Measurements from ENCODE around the gene TUBB3.
"Not testable (repeated sequence)": the region's sequence is repeated elsewhere in the genome, so short reads cannot be mapped to it uniquely, and the experiment has no call there.

TUBB3 gene

GRCh38 chr16:89922884-89923639 lies at the start of gene TUBB3:
TSS of gene TUBB3 (plus strand) at chr16:89923342. CDS start at chr16:89923402, 60 bp downstream.
- in situ Hi-C loops (cut with MboI; ENCODE audit: low sequenced_read_pairs): no loop called here

GRCh38 chr16:89873972-89874689 lies 49.0 kb upstream of the TUBB3 start:
- in situ Hi-C loops (cut with MboI; ENCODE audit: low sequenced_read_pairs): no loop called here

- in situ Hi-C loops (cut with MboI; ENCODE audit: low sequenced_read_pairs): not testable (repeated sequence)
These were observed 44.0 kb upstream of the TUBB3 start for GRCh38 chr16:89879123-89879522.

GRCh38 chr16:89880477-89881367 lies 42.4 kb upstream of the TUBB3 start:
- in situ Hi-C loops (cut with MboI; ENCODE audit: low sequenced_read_pairs): no loop called here

GRCh38 chr16:89881368-89881730 lies 41.8 kb upstream of the TUBB3 start:
- in situ Hi-C loops (cut with MboI; ENCODE audit: low sequenced_read_pairs): no loop called here

GRCh38 chr16:89883346-89884040 lies 39.6 kb upstream of the TUBB3 start:
- in situ Hi-C loops (cut with MboI; ENCODE audit: low sequenced_read_pairs): no loop called here

GRCh38 chr16:89884041-89884421 lies 39.1 kb upstream of the TUBB3 start:
- in situ Hi-C loops (cut with MboI; ENCODE audit: low sequenced_read_pairs): no loop called here

- in situ Hi-C loops (cut with MboI; ENCODE audit: low sequenced_read_pairs): no loop called here
These were observed 35.9 kb upstream of the TUBB3 start for GRCh38 chr16:89887243-89887642.

- in situ Hi-C loops (cut with MboI; ENCODE audit: low sequenced_read_pairs): no loop called here
These were observed 32.9 kb upstream of the TUBB3 start for GRCh38 chr16:89890200-89890599.

- in situ Hi-C loops (cut with MboI; ENCODE audit: low sequenced_read_pairs): no loop called here
These were observed 32.1 kb upstream of the TUBB3 start for GRCh38 chr16:89890886-89891657.

GRCh38 chr16:89892055-89892630 lies 31.0 kb upstream of the TUBB3 start:
- in situ Hi-C loops (cut with MboI; ENCODE audit: low sequenced_read_pairs): no loop called here

GRCh38 chr16:89892635-89893034 lies 30.5 kb upstream of the TUBB3 start:
- in situ Hi-C loops (cut with MboI; ENCODE audit: low sequenced_read_pairs): no loop called here

- in situ Hi-C loops (cut with MboI; ENCODE audit: low sequenced_read_pairs): no loop called here
These were observed 29.2 kb upstream of the TUBB3 start for GRCh38 chr16:89893642-89894548.

GRCh38 chr16:89895482-89896250 lies 27.5 kb upstream of the TUBB3 start:
- in situ Hi-C loops (cut with MboI; ENCODE audit: low sequenced_read_pairs): no loop called here

- in situ Hi-C loops (cut with MboI; ENCODE audit: low sequenced_read_pairs): no loop called here
These were observed 25.9 kb upstream of the TUBB3 start for GRCh38 chr16:89897204-89897603.

GRCh38 chr16:89898201-89898967 lies 24.8 kb upstream of the TUBB3 start:
- in situ Hi-C loops (cut with MboI; ENCODE audit: low sequenced_read_pairs): no loop called here

GRCh38 chr16:89899879-89900481 lies 23.2 kb upstream of the TUBB3 start:
- in situ Hi-C loops (cut with MboI; ENCODE audit: low sequenced_read_pairs): no loop called here

Data from HL-60/S4 treated with phorbol 12-myristate 13-acetate at 8.2 ng/mL for 4 days and 3 days (cell line).